ENCODE data around the gene BTBD9. TPM values are rescaled to one million over a fixed set of nuclear protein-coding genes. Genes with fewer than 3 reads are reported as not detected.

Gene BTBD9
- total RNA-seq, 1 experiment from 2014 or later, result 10.8 TPM

DNA sequence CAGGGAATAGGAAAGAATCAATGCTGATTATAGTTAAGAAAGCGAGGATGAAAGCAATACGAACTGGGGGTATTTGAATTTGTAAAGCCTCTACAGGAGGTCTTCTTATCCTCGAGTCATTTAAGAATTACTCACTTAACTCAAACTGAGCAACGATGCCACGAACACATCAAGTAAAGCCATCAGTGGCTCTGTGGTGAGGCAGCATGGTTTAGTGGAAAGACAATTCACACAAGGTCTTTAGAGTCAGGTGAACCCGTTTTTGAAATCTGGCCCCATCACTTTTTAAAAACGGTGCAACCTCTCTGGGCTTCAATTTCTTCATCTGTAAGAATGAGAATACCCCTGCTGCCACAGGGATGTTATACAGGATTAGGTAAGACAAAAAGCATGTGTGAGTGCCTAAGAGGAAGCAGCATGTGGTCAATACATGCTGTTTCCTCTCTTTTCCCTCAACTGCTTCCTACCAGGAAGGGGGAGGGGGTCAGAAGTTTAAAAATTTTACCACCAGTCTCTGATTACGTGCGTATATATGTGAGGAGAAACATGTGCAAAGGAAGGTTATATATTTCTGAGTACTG lies 162.0 kb downstream of the BTBD9 start:
- ChIA-PET CTCF (no interaction called here), POLR2A (ENCODE audit: unreplicated experiment) (no interaction called here)
- Histone ChIP-seq H3K79me2 (ENCODE audit: low read depth) (no peaks in the 10 kb centered on the region), H3K9me2 (ENCODE audit: insufficient read depth) (no peaks in the 10 kb centered on the region), H3K4me3 (no peak overlapping the region), H3K4me2 (no peak overlapping the region), H3K36me3 (ENCODE audit: low read depth) (no peaks in the 10 kb centered on the region), H3K27ac (no peak overlapping the region), H3K4me1 (replicated peaks; ENCODE audit: insufficient read depth) (no peaks in the 10 kb centered on the region), H3K9me3 (ENCODE audit: insufficient read depth, low read depth) (no peaks in the 10 kb centered on the region), H4K20me1 (ENCODE audit: insufficient read depth) (no peaks in the 10 kb centered on the region), H3F3A (ENCODE audit: insufficient read depth, low read depth) (no peaks in the 10 kb centered on the region), H2AFZ (no peak overlapping the region), H3K27me3 (ENCODE audit: insufficient read depth, low read depth) (no peaks in the 10 kb centered on the region)
- TF ChIP-seq EZH2 (IDR thresholded peaks at IDR 0.05; ENCODE audit: low read depth), result no peak
- TF ChIP-seq, protein P1, sequence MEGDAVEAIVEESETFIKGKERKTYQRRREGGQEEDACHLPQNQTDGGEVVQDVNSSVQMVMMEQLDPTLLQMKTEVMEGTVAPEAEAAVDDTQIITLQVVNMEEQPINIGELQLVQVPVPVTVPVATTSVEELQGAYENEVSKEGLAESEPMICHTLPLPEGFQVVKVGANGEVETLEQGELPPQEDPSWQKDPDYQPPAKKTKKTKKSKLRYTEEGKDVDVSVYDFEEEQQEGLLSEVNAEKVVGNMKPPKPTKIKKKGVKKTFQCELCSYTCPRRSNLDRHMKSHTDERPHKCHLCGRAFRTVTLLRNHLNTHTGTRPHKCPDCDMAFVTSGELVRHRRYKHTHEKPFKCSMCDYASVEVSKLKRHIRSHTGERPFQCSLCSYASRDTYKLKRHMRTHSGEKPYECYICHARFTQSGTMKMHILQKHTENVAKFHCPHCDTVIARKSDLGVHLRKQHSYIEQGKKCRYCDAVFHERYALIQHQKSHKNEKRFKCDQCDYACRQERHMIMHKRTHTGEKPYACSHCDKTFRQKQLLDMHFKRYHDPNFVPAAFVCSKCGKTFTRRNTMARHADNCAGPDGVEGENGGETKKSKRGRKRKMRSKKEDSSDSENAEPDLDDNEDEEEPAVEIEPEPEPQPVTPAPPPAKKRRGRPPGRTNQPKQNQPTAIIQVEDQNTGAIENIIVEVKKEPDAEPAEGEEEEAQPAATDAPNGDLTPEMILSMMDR (conservative IDR thresholded peaks at IDR 0.05), result no peak
- no peak for DNase-seq
- no TSS peak for BruUV-seq (replicated peaks)
- intact Hi-C loops (cut with micrococcal nuclease; ENCODE audit: unreplicated experiment), result no loop called here

DNA sequence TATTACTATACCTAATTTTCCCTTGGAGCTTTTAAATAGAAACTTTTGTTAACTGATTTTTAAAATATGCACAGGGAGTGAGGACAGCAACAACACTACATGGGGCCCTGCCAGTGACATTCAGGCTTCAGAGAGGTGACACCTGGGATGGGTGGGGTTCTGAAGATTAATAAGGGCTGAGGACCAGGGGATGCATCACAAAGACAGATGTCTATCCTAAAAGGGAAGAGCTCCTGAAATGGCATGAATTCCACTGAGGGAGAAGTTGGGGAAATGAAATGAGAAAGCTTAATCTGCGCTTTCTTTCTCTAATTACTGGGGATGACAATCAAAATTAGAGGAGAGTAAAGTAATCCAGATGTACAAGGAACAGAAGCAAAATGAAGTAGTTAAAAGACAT lies 162.8 kb downstream of the BTBD9 start:
- no TSS peak for BruUV-seq (replicated peaks)
- Histone ChIP-seq H3F3A (ENCODE audit: insufficient read depth, low read depth) (no peaks in the 10 kb centered on the region), H3K79me2 (ENCODE audit: low read depth) (no peaks in the 10 kb centered on the region), H3K27me3 (ENCODE audit: insufficient read depth, low read depth) (no peaks in the 10 kb centered on the region), H3K27ac (no peak overlapping the region), H3K4me1 (replicated peaks; ENCODE audit: insufficient read depth) (no peaks in the 10 kb centered on the region), H3K9me2 (ENCODE audit: insufficient read depth) (no peaks in the 10 kb centered on the region), H3K9me3 (ENCODE audit: insufficient read depth, low read depth) (no peaks in the 10 kb centered on the region), H4K20me1 (ENCODE audit: insufficient read depth) (no peaks in the 10 kb centered on the region), H3K36me3 (ENCODE audit: low read depth) (no peaks in the 10 kb centered on the region), H3K4me3 (no peak overlapping the region), H3K4me2 (no peak overlapping the region), H2AFZ (no peak overlapping the region)
- ChIA-PET POLR2A (ENCODE audit: unreplicated experiment) (no interaction called here), CTCF (no interaction called here)
- TF ChIP-seq, protein P1 (conservative IDR thresholded peaks at IDR 0.05), result no peak
- TF ChIP-seq EZH2 (IDR thresholded peaks at IDR 0.05; ENCODE audit: low read depth), result no peak
- DNase-seq, result no peak
- intact Hi-C loops (cut with micrococcal nuclease; ENCODE audit: unreplicated experiment), result no loop called here

DNA sequence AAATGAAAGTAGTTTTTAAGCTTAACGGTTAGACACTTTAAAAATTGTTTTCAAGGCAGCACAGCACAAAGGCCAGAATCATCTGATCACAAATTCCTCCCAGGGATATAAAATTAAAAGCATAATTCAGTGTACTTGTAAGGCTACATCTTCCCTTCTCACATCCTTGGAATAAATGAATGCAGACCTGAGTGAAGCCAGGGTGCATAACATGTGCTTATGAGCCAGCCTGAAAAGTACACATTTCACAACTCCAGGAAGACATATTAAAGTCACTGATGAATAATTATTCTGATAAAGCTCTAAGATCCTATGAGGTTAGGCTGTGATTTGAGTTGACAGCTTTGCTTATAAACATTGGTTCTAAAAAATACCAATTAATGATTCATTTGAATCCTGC lies 163.6 kb downstream of the BTBD9 start:
- H3K79me2 ChIP-seq (ENCODE audit: low read depth), result no peaks in the 10 kb centered on the region
- TF ChIP-seq EZH2 (IDR thresholded peaks at IDR 0.05; ENCODE audit: low read depth), result no peak
- TF ChIP-seq, protein P1 (conservative IDR thresholded peaks at IDR 0.05), result no peak
- H3K4me1 ChIP-seq (replicated peaks; ENCODE audit: insufficient read depth), result no peaks in the 10 kb centered on the region
- no peaks in the 10 kb centered on the region for H3K27me3 ChIP-seq (ENCODE audit: insufficient read depth, low read depth)
- H2AFZ ChIP-seq, result no peak overlapping the region
- H4K20me1 ChIP-seq (ENCODE audit: insufficient read depth), result no peaks in the 10 kb centered on the region
- ChIA-PET CTCF (no interaction called here), POLR2A (ENCODE audit: unreplicated experiment) (no interaction called here)
- intact Hi-C loops (cut with micrococcal nuclease; ENCODE audit: unreplicated experiment), result no loop called here
- no peaks in the 10 kb centered on the region for H3K36me3 ChIP-seq (ENCODE audit: low read depth)
- no peaks in the 10 kb centered on the region for H3F3A ChIP-seq (ENCODE audit: insufficient read depth, low read depth)
- no peak overlapping the region for H3K4me2 ChIP-seq
- no peak for DNase-seq
- BruUV-seq (replicated peaks), result no TSS peak
- H3K9me3 ChIP-seq (ENCODE audit: insufficient read depth, low read depth), result no peaks in the 10 kb centered on the region
- no peak overlapping the region for H3K4me3 ChIP-seq
- H3K27ac ChIP-seq, result no peak overlapping the region
- no peaks in the 10 kb centered on the region for H3K9me2 ChIP-seq (ENCODE audit: insufficient read depth)

All from PC-9 (cell line).